Sigmoid colon (tissue), 7 donors: ENCODE measurements around the gene PCGF5. TPM values are rescaled to one million over a fixed set of nuclear protein-coding genes. Genes with fewer than 3 reads are reported as not detected.

ENCODE experiments used
- DNase-seq: peaks from one replicate; pipeline ENCODE4 v3.0.0-alpha.2; 2019
- H3K27ac ChIP-seq, 4 donors: fragments of 200-600 bp; sonication (generic); one replicate each; pipeline ENCODE4 v1.5.1; 2016 to 2019; ENCODE audit warnings: mild to moderate bottlenecking in 1 of 4
- H3K27me3 ChIP-seq, 3 donors: fragments of 200-600 bp; sonication (generic); one replicate each; pipeline ENCODE4 v1.5.1; 2019; ENCODE audit warnings: mild to moderate bottlenecking in 1 of 3
- H3K36me3 ChIP-seq, 4 donors: fragments of 200-600 bp; sonication (generic); one replicate each; pipeline ENCODE4 v1.5.1; 2016 to 2019
- H3K4me1 ChIP-seq, 4 donors: fragments of 200-600 bp; sonication (generic); one replicate each; pipeline ENCODE4 v1.5.1; 2017 to 2019
- H3K4me3 ChIP-seq, 4 donors: fragments of 200-600 bp; sonication (generic); one replicate each; pipeline ENCODE4 v1.5.1; 2017 to 2019; ENCODE audit warnings: mild to moderate bottlenecking in 2 of 4, moderate library complexity in 1 of 4
- H3K9me3 ChIP-seq, 4 donors: fragments of 200-600 bp in 3 of 4; sonication (generic) in 3 of 4; one replicate each; pipeline versions ENCODE4 v1.5.1 to v1.6.1; 2013 to 2019
- EP300 ChIP-seq, 4 donors: sonication (generic); formaldehyde crosslinking; IDR thresholded peaks; one replicate each; pipeline ENCODE4 v1.6.1; 2017; ENCODE audit warnings: antibody characterized with exemption in 4 of 4
- POLR2A ChIP-seq, 2 donors: fragments of 450-650 bp; IDR thresholded peaks; one replicate each; pipeline ENCODE4 v1.6.1; 2016; ENCODE audit warnings: antibody characterized with exemption in 2 of 2, mild to moderate bottlenecking in 2 of 2, moderate library complexity in 2 of 2
- POLR2AphosphoS5 ChIP-seq, 4 donors: sonication (generic); formaldehyde crosslinking; IDR thresholded peaks; one replicate each; pipeline ENCODE4 v1.6.1; 2017; ENCODE audit warnings: antibody characterized with exemption in 4 of 4
- WGBS, 2 donors: extraction: QIAGEN DNeasy Blood & Tissue Kit; methylation state at CpG; one replicate each; pipeline ENCODE4 v1.1.7; 2013; 5-methylcytosine and 5-hydroxymethylcytosine counted together
- intact Hi-C: fragments of 100-400 bp; cut with DNase I; formaldehyde crosslinking; loops from one replicate; pipeline ENCODE4 v1.15.1; 2023
- polyA plus RNA-seq, 3 donors: library from polyadenylated mRNA; stranded (reverse); fragments of 200-250 nt; gene quantifications; one replicate each; pipeline ENCODE4 v1.2.3, GENCODE V29; 2013
- total RNA-seq, 4 donors: library from RNA; depleted of rRNA; stranded (reverse); fragments of >200 nt; gene quantifications; one replicate each; pipeline ENCODE4 v1.1.0, GENCODE V29; 2016
- TF ChIP-seq, protein P1 (sequence below), 4 experiments: fragments of 450-650 bp in 3 of 4; fragments of 200-600 bp in 1 of 4; IDR thresholded peaks; one replicate each; pipeline ENCODE4 v1.5.1; 2016 to 2019; ENCODE audit warnings: antibody characterized with exemption in 4 of 4, mild to moderate bottlenecking in 3 of 4, moderate library complexity in 2 of 4
- donor health status: healthy with polysubstance abuse.
- donor health status: Bipolar disorder and iron deficiency.
- donor health status: healthy.

The PCGF5 gene
- total and polyA plus RNA-seq, 7 donors: 38.9 to 78.7 (median 49.6) TPM

DNA sequence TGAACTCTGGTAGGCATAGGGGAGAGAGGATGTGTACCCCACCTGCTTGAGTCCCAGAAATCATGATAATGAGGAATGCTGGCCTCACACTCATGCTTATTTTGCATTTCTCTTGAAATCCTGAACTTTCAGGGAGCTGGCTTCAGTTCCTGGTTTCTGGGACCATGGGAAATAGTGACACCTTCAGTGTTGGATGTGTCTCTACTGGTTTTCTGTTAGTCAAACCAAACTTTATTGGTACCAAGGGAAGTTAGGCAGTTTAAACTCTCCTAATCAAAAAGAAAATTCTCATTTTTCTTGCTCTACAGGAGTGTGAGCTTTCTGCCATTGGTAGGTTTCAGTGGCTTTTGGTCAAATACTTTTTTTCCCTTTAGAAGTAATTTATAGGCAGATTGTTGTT lies 11.8 kb upstream of the PCGF5 start:
- H3K36me3 ChIP-seq: no peaks in the 10 kb centered on the region
- H3K9me3 ChIP-seq: no peaks in the 10 kb centered on the region
- H3K27me3 ChIP-seq: no peaks in the 10 kb centered on the region
- no peak overlapping the region for H3K4me3 ChIP-seq
- no peak for TF ChIP-seq POLR2AphosphoS5 (IDR thresholded peaks at IDR 0.05)
- no peak for TF ChIP-seq POLR2A (IDR thresholded peaks at IDR 0.05)
- no peak for TF ChIP-seq EP300 (IDR thresholded peaks at IDR 0.05)
- TF ChIP-seq, protein P1, sequence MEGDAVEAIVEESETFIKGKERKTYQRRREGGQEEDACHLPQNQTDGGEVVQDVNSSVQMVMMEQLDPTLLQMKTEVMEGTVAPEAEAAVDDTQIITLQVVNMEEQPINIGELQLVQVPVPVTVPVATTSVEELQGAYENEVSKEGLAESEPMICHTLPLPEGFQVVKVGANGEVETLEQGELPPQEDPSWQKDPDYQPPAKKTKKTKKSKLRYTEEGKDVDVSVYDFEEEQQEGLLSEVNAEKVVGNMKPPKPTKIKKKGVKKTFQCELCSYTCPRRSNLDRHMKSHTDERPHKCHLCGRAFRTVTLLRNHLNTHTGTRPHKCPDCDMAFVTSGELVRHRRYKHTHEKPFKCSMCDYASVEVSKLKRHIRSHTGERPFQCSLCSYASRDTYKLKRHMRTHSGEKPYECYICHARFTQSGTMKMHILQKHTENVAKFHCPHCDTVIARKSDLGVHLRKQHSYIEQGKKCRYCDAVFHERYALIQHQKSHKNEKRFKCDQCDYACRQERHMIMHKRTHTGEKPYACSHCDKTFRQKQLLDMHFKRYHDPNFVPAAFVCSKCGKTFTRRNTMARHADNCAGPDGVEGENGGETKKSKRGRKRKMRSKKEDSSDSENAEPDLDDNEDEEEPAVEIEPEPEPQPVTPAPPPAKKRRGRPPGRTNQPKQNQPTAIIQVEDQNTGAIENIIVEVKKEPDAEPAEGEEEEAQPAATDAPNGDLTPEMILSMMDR (IDR thresholded peaks at IDR 0.05): no peak
- peaks cover 0 to 32% (median 2%) of the 10 kb centered on the region in 4 donors for H3K4me1 ChIP-seq
- intact Hi-C loops: no loop called here
- no peak for DNase-seq
- H3K27ac ChIP-seq: no peak overlapping the region

DNA sequence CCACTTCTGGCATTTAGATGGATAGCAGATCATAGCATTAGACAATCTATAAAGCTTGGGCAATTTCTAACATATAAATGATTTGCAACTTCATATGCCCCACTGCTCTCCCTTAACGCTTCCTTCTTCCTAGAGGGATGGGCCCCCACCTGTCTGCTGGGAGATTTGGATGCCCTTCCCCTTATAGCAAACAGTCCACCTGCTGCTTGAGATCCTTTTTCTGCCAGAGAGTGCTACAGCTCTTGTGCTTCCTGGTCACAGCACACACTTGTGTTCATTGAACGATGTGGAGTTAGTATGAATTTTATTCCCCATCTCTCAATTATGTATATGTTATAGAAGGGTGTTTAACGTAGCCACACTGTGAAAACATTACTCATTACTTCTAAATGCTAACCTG lies 10.4 kb upstream of the PCGF5 start:
- no peaks in the 10 kb centered on the region for H3K36me3 ChIP-seq
- intact Hi-C loops: no loop called here
- WGBS, 2 donors: 25 to 54% methylated on average over 3 of the region's 3 CpGs

DNA sequence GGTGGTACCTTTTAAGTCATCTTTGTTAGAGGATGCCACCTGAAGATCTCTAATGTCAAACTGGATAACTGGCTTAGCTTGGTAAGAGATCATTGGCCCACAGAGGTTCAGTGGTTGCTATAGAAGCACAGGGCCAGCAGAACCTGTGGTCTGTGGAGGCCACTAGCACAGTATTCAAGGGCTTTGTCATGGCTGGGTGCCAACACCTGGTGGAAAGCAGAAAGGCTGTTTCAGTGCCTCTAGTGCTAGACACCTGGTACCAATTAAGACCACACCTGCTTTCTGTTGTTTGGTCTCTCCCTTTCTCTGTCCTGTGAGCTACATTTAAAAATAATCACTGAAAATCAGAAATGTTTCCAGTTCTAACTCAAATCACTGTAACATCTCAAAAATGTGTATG lies 10.0 kb upstream of the PCGF5 start:
- Histone ChIP-seq H3K36me3 (no peaks in the 10 kb centered on the region), H3K4me1 (peaks cover 0 to 20% (median 2%) of the 10 kb centered on the region in 4 donors), H3K4me3 (no peak overlapping the region), H3K27ac (no peak overlapping the region), H3K9me3 (no peaks in the 10 kb centered on the region), H3K27me3 (no peaks in the 10 kb centered on the region)
- DNase-seq: no peak
- no peak for TF ChIP-seq EP300 (IDR thresholded peaks at IDR 0.05)
- no peak for TF ChIP-seq POLR2AphosphoS5 (IDR thresholded peaks at IDR 0.05)
- no peak for TF ChIP-seq POLR2A (IDR thresholded peaks at IDR 0.05)
- intact Hi-C loops: no loop called here

More for the DNA sequence above, 10.4 kb upstream of the PCGF5 start:
- H3K9me3 ChIP-seq: no peaks in the 10 kb centered on the region
- H3K4me1 ChIP-seq: peaks cover 0 to 20% (median 2%) of the 10 kb centered on the region in 4 donors
- TF ChIP-seq, protein P1 (IDR thresholded peaks at IDR 0.05): no peak
- TF ChIP-seq EP300 (IDR thresholded peaks at IDR 0.05) (no peak), POLR2A (IDR thresholded peaks at IDR 0.05) (no peak), POLR2AphosphoS5 (IDR thresholded peaks at IDR 0.05) (no peak)
- DNase-seq: no peak
- no peak overlapping the region for H3K4me3 ChIP-seq
- H3K27ac ChIP-seq: no peak overlapping the region
- no peaks in the 10 kb centered on the region for H3K27me3 ChIP-seq

DNA sequence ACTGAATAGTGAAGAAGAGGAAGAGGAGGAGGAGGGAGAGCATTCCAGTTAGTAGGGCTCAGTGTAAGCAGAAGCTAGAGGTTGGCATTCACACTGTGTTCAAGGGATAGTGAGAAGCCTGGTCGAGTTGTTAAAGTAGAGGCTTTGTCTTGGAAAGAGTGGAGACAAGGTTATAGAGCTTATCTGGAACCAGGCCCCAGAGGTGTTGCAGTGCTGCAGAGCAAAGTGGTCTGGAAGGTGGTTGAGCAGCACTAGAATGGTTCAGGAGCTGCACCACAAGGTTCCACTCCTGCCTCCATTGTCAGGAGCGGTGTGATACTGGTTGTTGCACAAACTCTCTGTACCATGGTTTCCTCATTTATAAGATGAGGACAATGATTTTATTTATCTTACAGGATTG lies 8.8 kb upstream of the PCGF5 start:
- Histone ChIP-seq H3K9me3 (no peaks in the 10 kb centered on the region), H3K27ac (no peak overlapping the region), H3K36me3 (no peaks in the 10 kb centered on the region), H3K4me1 (peaks cover 0 to 18% (median 0%) of the 10 kb centered on the region in 4 donors), H3K4me3 (no peak overlapping the region), H3K27me3 (no peaks in the 10 kb centered on the region)
- intact Hi-C loops: no loop called here
- WGBS, 2 donors: 66 to 76% methylated on average over 2 of the region's 2 CpGs
- no peak for DNase-seq
- no peak for TF ChIP-seq EP300 (IDR thresholded peaks at IDR 0.05)
- no peak for TF ChIP-seq POLR2AphosphoS5 (IDR thresholded peaks at IDR 0.05)
- TF ChIP-seq, protein P1 (IDR thresholded peaks at IDR 0.05): no peak
- TF ChIP-seq POLR2A (IDR thresholded peaks at IDR 0.05): no peak

DNA sequence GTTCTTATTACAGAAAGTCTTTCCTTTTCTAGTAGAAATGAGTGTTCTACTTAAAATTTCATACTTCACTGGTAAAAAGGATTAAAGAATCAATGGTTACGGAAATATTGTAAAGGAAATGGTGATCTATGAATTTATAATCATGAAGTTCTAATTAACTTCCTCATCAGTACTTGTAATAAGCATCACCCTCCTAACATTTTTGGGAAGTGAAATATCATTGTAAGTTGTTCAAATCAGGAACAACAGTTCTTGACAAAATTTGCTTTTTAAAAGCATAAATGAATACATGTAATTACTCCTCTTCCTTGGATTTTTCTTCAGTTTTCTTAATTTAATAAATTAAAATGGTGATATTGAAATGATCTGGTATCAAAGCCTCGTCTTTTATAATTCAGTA lies 5.6 kb upstream of the PCGF5 start:
- peaks cover 0 to 18% (median 0%) of the 10 kb centered on the region in 4 donors for H3K4me1 ChIP-seq
- no peak for TF ChIP-seq POLR2AphosphoS5 (IDR thresholded peaks at IDR 0.05)
- TF ChIP-seq, protein P1 (IDR thresholded peaks at IDR 0.05): no peak
- TF ChIP-seq POLR2A (IDR thresholded peaks at IDR 0.05): no peak
- no peak for TF ChIP-seq EP300 (IDR thresholded peaks at IDR 0.05)
- H3K9me3 ChIP-seq: no peaks in the 10 kb centered on the region
- H3K4me3 ChIP-seq: no peak overlapping the region
- no peak for DNase-seq
- intact Hi-C loops: no loop called here
- 86 to 98% methylated on average over 2 of the region's 2 CpGs for WGBS, 2 donors
- H3K27ac ChIP-seq: no peak overlapping the region
- no peaks in the 10 kb centered on the region for H3K36me3 ChIP-seq
- H3K27me3 ChIP-seq: no peaks in the 10 kb centered on the region
